Hepatocyte (in vitro differentiated cells): Measurements from ENCODE around the gene CTRB2.

ENCODE experiments used
- CTCF ChIP-seq: fragments of 200-600 bp; sonication (generic); IDR thresholded peaks from 2 replicates; pipeline ENCODE4 v1.5.1; 2016; ENCODE audit warnings: antibody characterized with exemption, mild to moderate bottlenecking; ENCODE audit not compliant: poor library complexity
- EZH2 ChIP-seq: fragments of 200-600 bp; sonication (generic); IDR thresholded peaks from 2 replicates; pipeline ENCODE4 v1.6.1; 2016; ENCODE audit warnings: antibody characterized with exemption, mild to moderate bottlenecking, borderline replicate concordance

- TF ChIP-seq CTCF (no peak), EZH2 (no peak)
Measured at GRCh38 chr16:75195811-75196790, 10.9 kb downstream of the CTRB2 start.
